Glutamatergic neuron (in vitro differentiated cells): ENCODE measurements around the gene TANC1. TPM values are rescaled to one million over a fixed set of nuclear protein-coding genes. Genes with fewer than 3 reads are reported as not detected.
"Not testable (repeated sequence)": the region's sequence is repeated elsewhere in the genome, so short reads cannot be mapped to it uniquely, and the experiment has no call there.

Source experiments
- DNase-seq: peaks from one replicate; pipeline ENCODE4 v3.0.0; 2022
- H3K27ac Mint-ChIP-seq: one replicate; pipeline ENCODE4 v1.8.0; 2020; ENCODE audit warnings: mild to moderate bottlenecking, mixed read lengths, inconsistent platforms; ENCODE audit not compliant: unreplicated experiment
- H3K27me3 Mint-ChIP-seq: one replicate; pipeline ENCODE4 v1.8.0; 2020; ENCODE audit warnings: mild to moderate bottlenecking, moderate library complexity, mixed read lengths, inconsistent platforms; ENCODE audit not compliant: unreplicated experiment
- H3K36me3 Mint-ChIP-seq: one replicate; pipeline ENCODE4 v1.8.0; 2020; ENCODE audit warnings: mild to moderate bottlenecking, mixed read lengths, inconsistent platforms; ENCODE audit not compliant: unreplicated experiment
- H3K4me1 Mint-ChIP-seq: one replicate; pipeline ENCODE4 v1.8.0; 2020; ENCODE audit warnings: mild to moderate bottlenecking, low read depth, mixed read lengths, inconsistent platforms; ENCODE audit not compliant: unreplicated experiment
- H3K4me3 Mint-ChIP-seq: one replicate; pipeline ENCODE4 v1.8.0; 2020; ENCODE audit warnings: mild to moderate bottlenecking, mixed read lengths, inconsistent platforms; ENCODE audit not compliant: unreplicated experiment
- H3K9me3 Mint-ChIP-seq: one replicate; pipeline ENCODE4 v1.8.0; 2020; ENCODE audit warnings: mild to moderate bottlenecking, moderate library complexity, mixed read lengths, inconsistent platforms; ENCODE audit not compliant: unreplicated experiment
- total RNA-seq: library from RNA; stranded (reverse); fragmentation: NEBNext Ultra II Directional; extraction: Animal tissue kit (Norgen Biotek cat#: 25700); gene quantifications from one replicate; pipeline ENCODE4 v1.2.1, GENCODE V29; 2021; ENCODE audit not compliant: unreplicated experiment
- TF ChIP-seq, protein P1 (sequence below): fragments of 200-600 bp; sonication (generic); IDR thresholded peaks from one replicate; pipeline ENCODE4 v1.5.0; 2021; ENCODE audit not compliant: partially characterized antibody, unreplicated experiment

The TANC1 gene
- total RNA-seq, 1 donor from 2014 or later = 14.9 TPM

DNA sequence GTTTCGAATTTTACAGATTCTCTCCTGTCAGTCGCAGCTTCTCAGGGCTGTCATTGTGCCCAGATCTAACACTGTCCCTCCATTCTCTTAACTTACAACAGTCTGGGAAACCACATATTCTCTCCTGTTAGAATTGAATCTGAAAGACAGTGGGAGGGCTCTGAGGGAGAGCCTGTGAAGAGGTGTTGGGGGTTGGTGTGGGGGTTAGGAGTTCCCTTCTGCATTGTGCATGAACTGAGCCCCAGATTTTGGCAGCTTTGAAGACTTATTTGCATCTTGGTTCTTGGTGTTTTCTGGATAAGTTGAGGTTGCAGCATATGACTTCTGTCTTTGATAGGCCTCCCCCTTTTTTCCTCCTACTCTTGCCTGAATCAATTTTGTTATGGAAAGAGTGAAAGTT is 64.1 kb downstream of the TANC1 start:
- Mint-ChIP-seq H3K36me3 (no peaks in the 10 kb centered on the region), H3K4me3 (no peak overlapping the region), H3K4me1 (peaks cover 12% of the 10 kb centered on the region), H3K27ac (no peak overlapping the region), H3K9me3 (peaks cover 5% of the 10 kb centered on the region), H3K27me3 (peaks cover 3% of the 10 kb centered on the region)
- TF ChIP-seq, protein P1, sequence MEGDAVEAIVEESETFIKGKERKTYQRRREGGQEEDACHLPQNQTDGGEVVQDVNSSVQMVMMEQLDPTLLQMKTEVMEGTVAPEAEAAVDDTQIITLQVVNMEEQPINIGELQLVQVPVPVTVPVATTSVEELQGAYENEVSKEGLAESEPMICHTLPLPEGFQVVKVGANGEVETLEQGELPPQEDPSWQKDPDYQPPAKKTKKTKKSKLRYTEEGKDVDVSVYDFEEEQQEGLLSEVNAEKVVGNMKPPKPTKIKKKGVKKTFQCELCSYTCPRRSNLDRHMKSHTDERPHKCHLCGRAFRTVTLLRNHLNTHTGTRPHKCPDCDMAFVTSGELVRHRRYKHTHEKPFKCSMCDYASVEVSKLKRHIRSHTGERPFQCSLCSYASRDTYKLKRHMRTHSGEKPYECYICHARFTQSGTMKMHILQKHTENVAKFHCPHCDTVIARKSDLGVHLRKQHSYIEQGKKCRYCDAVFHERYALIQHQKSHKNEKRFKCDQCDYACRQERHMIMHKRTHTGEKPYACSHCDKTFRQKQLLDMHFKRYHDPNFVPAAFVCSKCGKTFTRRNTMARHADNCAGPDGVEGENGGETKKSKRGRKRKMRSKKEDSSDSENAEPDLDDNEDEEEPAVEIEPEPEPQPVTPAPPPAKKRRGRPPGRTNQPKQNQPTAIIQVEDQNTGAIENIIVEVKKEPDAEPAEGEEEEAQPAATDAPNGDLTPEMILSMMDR = no peak
- DNase-seq = no peak

GRCh38 chr2:159034713-159035112 is 66.3 kb downstream of the TANC1 start:
- H3K27ac Mint-ChIP-seq = no peak overlapping the region
- peaks cover 2% of the 10 kb centered on the region for H3K27me3 Mint-ChIP-seq
- no peak for DNase-seq
- TF ChIP-seq, protein P1 = no peak
- no peaks in the 10 kb centered on the region for H3K36me3 Mint-ChIP-seq
- H3K9me3 Mint-ChIP-seq = peaks cover 5% of the 10 kb centered on the region
- H3K4me3 Mint-ChIP-seq = no peak overlapping the region
- peaks cover 12% of the 10 kb centered on the region for H3K4me1 Mint-ChIP-seq

DNA sequence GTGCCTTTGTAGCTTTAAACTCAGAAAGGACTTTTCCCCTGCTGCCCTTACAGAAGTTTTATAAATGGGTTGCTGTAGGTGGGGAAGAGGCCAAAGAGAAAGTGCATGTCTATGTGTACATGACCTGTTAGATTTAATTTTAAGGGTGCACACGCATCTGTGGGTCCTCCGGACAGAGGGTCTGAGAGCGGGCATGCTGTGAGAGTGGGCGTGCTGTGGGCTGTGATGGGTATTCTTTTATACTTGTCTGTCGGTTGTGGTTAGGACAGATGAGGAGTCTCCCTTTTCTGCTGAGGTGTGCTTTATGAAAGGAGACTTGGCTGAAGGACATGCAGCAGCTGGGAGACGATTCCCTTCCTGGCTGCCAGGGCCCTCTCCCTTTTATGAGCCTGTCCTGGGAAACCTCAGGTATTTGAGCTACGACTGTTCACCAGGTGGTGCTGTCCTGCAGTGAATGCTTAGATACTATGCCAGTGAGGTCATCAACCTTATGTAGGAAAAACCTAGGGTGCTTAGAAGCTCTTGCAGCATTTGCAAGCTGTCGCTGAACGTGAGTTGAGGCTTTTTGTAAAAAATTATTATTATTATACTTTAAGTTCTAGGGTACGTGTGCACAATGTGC is 67.5 kb downstream of the TANC1 start:
- H3K9me3 Mint-ChIP-seq = peaks cover 9% of the 10 kb centered on the region
- DNase-seq = no peak
- peaks cover 9% of the 10 kb centered on the region for H3K4me1 Mint-ChIP-seq
- H3K36me3 Mint-ChIP-seq = peaks cover 4% of the 10 kb centered on the region
- H3K27me3 Mint-ChIP-seq = no peaks in the 10 kb centered on the region
- no peak overlapping the region for H3K27ac Mint-ChIP-seq
- TF ChIP-seq, protein P1 = no peak
- no peak overlapping the region for H3K4me3 Mint-ChIP-seq

DNA sequence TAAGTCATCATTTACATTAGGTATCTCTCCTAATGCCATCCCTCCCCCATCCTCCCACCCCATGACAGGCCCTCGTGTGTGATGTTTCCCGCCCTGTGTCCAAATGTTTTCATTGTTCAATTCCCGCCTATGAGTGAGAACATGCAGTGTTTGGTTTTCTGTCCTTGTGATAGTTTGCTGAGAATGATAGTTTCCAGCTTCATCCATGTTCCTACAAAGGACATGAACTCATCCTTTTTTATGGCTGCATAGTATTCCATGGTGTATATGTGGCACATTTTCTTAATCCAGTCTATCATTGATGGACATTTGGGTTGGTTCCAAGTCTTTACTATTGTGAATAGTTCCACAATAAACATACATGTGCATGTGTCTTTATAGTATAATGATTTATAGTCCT is 68.0 kb downstream of the TANC1 start:
- H3K9me3 Mint-ChIP-seq, H3K4me1 Mint-ChIP-seq, H3K4me3 Mint-ChIP-seq: not testable (repeated sequence)

DNA sequence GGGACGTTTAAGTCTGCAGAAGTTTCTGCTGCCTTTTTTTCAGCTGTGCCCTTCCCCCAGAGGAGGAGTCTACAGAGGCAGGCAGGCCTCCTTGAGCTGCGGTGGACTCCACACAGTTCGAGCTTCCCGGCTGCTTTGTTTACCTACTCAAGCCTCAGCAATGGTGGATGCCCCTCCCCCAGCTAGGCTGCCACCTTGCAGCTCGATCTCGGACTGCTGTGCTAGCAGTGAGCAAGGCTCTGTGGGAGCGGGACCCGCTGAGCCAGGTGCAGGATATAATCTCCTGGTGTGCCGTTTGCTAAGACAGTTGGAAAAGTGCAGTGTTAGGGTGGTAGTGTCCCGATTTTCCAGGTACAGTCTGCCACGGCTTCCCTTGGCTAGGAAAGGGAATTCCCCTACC is 72.9 kb downstream of the TANC1 start:
- not testable (repeated sequence) for H3K4me1 Mint-ChIP-seq, H3K9me3 Mint-ChIP-seq, H3K27ac Mint-ChIP-seq, H3K4me3 Mint-ChIP-seq, DNase-seq, H3K27me3 Mint-ChIP-seq
- H3K36me3 Mint-ChIP-seq = peaks cover 13% of the 10 kb centered on the region

More for the DNA sequence above, 68.0 kb downstream of the TANC1 start:
- not testable (repeated sequence) for DNase-seq, H3K27ac Mint-ChIP-seq, H3K27me3 Mint-ChIP-seq, H3K36me3 Mint-ChIP-seq

DNA sequence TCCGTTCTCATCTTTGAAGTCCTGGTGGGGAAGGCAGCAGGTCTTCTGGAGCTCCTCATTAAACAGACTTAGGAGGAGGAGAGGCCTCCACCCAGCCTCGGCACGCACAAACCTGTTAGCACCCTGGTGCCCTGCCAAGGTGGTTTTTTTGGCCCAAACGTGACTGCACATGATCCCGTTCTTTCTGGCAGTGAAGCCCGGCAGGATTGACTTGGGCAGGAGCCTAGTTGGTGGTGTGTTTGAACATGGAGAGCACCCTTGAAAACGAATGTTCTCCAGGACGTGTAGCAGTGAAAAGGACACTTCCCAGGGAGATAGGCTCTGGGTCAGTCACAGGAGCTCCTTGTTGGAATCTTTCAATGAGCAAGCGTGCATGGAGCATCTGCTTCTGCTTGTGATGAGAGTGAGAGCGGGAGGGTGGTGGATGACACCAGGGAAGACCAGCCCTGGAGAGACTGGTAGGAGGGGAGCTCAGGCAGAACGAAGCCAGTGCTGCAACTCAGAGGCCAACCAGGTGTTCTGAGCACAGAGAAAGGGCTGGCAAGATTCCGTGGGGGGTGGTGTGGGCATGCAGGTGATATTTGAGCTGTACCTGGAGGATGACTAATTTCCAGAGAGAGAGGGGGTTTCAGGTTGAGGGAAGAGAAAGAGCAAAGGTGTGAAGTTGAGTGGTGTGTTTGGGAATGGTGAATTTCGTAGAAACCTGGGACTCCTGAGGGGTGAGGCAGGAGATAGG is 73.8 kb downstream of the TANC1 start:
- H3K9me3 Mint-ChIP-seq = peaks cover 6% of the 10 kb centered on the region
- H3K4me1 Mint-ChIP-seq = peaks cover 4% of the 10 kb centered on the region
- DNase-seq = no peak
- TF ChIP-seq, protein P1 = no peak
- peaks cover 13% of the 10 kb centered on the region for H3K36me3 Mint-ChIP-seq
- H3K4me3 Mint-ChIP-seq = no peak overlapping the region
- H3K27ac Mint-ChIP-seq = no peak overlapping the region
- H3K27me3 Mint-ChIP-seq = peaks cover 3% of the 10 kb centered on the region
